Loucy (cell line): ENCODE measurements around the gene PGLYRP1.

Experiments used
- EZH2phosphoT487 ChIP-seq: fragments of 200-600 bp; IDR thresholded peaks from 2 replicates; pipeline ENCODE4 v1.6.1; 2018; ENCODE audit warnings: antibody characterized with exemption, mild to moderate bottlenecking, moderate library complexity, borderline replicate concordance
- TF ChIP-seq, protein P1 (sequence below): fragments of 200-600 bp; sonication (generic); conservative IDR thresholded peaks from 2 replicates; pipeline ENCODE4 v1.5.1; 2014; ENCODE audit warnings: mild to moderate bottlenecking, antibody characterized with exemption, low read length

- TF ChIP-seq, protein P1, sequence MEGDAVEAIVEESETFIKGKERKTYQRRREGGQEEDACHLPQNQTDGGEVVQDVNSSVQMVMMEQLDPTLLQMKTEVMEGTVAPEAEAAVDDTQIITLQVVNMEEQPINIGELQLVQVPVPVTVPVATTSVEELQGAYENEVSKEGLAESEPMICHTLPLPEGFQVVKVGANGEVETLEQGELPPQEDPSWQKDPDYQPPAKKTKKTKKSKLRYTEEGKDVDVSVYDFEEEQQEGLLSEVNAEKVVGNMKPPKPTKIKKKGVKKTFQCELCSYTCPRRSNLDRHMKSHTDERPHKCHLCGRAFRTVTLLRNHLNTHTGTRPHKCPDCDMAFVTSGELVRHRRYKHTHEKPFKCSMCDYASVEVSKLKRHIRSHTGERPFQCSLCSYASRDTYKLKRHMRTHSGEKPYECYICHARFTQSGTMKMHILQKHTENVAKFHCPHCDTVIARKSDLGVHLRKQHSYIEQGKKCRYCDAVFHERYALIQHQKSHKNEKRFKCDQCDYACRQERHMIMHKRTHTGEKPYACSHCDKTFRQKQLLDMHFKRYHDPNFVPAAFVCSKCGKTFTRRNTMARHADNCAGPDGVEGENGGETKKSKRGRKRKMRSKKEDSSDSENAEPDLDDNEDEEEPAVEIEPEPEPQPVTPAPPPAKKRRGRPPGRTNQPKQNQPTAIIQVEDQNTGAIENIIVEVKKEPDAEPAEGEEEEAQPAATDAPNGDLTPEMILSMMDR, result no peak
- TF ChIP-seq EZH2phosphoT487, result no peak
These were observed 1.3 kb downstream of the PGLYRP1 start for GRCh38 chr19:46021531-46022041.
